HG03432 (cell line): ENCODE results near the gene CYP2A6.
"Not testable (repeated sequence)": the region's sequence is repeated elsewhere in the genome, so short reads cannot be mapped to it uniquely, and the experiment has no call there.

Experiments used
- ATAC-seq: cut with Tn5 transposase; IDR thresholded peaks from one replicate; pipeline ENCODE4 v1.9.1; 2021; ENCODE audit warnings: mild to moderate bottlenecking, moderate library complexity; ENCODE audit not compliant: unreplicated experiment

Gene CYP2A6

DNA sequence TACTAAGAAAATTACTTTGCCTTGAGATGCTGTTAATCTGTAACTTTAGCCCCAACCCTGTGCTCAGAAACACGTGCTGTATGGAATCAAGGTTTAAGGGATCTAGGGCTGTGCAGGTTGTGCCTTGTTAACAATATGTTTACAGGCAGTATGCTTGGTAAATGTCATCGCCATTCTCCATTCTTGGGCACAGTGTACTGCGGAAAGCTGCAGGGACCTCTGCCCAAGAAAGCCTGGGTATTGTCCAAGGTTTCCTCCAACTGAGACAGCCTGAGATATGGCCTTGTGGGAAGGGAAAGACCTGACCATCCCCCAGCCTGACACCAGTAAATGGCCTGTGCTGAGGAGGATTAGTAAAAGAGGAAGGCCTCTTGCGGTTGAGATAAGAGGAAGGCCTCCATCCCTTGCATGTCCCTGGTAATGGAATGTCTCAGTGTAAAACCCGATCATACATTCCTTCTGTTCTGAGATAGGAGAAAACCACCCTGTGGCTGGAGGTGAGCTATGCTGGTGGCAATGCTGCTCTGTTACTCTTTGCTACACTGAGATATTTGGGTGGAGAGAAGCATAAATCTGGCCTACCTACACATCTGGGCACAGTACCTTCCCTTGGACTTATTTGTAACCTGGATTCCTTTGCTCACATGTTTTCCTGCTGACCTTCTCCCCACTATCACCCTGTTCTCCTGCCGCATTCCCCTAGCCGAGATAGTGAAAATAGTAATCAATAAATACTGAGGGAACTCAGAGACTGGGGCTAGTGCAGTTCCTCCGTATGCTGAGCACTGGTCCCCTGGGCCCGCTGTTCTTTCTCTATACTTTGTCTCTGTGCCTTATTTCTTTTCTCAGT lies 27.3 kb downstream of the CYP2A6 start:
- ATAC-seq = not testable (repeated sequence)

DNA sequence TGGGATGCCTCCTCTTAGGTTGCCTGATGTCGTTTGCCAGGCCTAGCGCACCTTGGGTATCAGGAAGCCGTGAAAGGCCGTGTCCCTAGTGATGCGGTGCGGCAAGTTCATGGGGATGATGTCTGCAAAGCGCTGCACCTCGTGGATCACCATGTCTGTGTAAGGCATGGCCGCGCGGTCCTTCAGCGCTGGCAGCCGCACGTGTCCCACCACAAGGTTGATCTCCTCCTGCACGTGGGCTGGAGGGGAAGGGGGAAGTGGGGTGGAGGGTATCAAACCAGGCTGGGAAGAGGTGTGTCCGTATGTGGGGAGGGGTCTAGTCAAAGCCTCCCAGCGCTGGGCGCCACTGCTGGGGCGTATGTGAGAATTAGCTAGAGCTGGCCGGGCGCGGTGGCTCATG lies 28.1 kb downstream of the CYP2A6 start:
- no peak for ATAC-seq

DNA sequence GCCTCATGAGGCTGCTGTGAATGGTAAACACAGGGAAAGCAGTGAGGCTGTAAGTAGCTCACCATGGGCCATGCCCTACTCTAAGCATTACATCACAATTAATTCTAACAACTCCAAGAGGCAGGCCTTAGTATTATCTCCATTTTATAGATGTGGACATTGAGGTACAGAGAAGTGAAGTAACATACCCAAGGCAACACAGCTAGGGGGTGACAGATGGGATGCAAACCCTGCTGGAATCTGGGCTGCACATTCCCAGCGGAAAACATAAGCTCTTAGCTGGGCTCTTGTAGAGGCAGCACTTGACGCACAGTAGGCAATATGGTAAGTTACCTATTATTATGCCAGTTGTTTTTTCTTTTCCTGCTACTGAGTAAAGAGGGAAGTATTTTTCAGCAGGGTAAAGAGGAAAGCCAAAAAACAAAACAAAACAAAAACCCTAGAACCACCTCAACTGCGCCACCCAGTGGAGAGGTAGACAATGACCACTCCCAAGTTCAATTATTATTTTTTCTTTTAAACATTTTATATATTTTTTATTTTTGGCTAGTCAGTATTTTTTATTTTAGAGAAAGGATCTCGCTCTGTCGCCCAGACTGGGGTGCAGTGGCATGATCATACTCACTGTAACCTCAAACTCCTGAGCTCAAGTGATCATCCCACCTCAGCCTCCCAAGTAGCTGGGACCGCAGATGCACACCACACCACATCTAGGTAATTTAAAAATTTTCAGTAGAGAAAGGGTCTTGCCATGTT lies 30.6 kb downstream of the CYP2A6 start:
- ATAC-seq = not testable (repeated sequence)

DNA sequence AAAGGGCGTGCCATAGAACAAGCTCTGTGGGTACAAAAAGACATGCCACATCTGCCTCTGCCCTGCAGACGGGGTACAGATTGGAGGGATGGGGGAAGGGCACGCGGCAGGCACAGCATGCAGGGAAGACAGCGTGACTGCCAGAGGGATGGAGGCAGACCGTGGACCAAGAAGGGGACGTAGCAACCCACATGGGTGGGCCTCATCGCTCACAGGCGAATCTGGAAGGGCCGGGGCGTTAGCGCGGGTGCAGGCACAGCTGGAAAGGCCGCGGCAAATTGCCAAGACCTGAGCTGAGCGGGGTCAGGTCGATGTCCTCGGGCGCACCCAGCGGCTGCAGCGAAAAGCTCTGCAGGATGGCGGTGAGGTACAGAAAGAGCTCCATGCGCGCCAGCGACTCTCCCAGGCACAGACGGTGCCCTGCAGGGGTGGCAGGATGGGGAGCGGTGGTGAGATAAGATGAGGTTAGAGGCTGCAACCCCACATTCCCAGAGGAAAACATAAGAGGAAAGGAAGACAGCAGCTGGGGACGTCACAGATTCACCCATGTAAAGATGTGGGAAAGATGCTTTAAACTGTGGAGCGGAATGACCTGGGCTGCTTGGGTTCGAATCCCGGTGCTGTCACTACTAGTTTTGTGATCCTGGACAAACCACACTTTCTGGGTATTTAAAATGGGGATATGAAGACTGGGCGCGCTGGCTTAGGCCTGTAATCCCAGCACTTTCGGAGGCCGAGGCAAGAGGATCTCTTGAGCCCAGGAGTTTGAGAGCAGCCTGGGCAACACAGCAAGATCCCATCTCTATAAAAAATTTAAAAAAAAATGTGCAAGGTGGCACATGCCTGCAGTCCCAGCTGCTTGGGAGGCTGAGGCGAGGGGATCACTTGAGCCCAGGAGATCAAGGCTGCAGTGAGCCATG lies 31.5 kb downstream of the CYP2A6 start:
- not testable (repeated sequence) for ATAC-seq

GRCh38 chr19:40815223-40815622 lies 35.0 kb downstream of the CYP2A6 start:
- ATAC-seq = no peak

- no peak for ATAC-seq
Measured at GRCh38 chr19:40813182-40813581, 37.1 kb downstream of the CYP2A6 start.

DNA sequence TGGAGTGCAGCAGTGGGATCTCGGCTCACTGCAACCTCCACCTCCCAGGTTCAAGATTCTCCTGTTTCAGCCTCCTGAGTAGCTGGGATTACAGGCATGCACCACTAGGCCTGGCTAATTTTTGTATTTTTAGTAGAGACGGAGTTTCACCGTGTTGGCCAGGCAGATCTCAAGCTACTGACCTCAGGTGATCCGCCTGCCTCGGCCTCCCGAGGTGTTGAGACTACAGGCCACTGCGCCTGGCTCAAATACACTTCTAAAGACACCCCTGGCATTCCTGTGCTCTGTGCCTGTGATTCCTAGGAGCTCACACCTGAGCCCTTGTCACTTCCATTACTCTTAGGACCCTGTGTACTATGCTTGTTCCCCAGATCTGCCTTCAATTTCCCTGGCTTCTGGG lies 37.7 kb downstream of the CYP2A6 start:
- ATAC-seq = not testable (repeated sequence)

DNA sequence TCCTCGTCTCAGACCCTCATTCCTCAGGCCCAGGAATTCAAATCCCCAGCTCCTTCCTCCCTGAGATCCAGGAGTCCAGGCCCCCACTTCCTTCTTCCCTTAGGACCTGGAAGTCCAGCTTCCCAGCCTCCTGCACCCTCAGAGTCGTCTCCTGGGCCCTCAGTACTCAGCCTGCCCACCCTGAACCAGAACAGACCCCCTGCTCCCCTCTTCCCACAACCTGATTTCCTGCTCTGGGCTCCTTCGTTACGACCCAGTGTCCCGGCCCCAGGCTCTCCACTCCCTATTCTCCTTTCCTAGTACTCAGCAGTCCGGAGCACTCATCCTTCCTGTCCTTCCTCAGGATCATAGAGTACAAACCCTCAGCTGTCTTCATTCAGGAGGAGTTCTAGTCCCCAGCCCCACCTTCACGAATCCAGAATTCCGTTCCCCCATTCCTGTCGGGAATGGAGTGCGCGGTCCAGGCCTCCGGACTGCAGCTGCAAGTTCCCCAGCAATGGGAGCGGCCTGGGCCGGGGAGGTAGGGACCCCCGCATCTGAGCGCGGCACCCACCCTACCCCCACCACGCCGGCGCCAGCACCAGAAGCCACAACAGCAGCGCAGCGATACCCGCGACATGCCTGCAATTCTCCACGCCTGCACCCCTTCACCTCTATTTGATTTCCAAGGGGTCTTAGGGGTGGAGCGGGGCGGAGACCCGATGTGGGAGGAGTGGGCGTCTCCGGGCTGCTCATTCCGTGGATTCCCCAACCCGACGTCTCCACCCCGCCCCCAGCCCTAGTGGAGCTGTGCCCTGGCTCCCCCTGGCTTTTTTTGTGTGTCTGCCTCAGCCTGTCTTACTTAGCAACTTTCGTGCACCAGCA lies 38.5 kb downstream of the CYP2A6 start:
- no peak for ATAC-seq

- ATAC-seq = peak; percentile 73
Measured at GRCh38 chr19:40810649-40811408, 39.4 kb downstream of the CYP2A6 start.

- no peak for ATAC-seq
Measured at GRCh38 chr19:40810160-40810559, 40.1 kb downstream of the CYP2A6 start.

DNA sequence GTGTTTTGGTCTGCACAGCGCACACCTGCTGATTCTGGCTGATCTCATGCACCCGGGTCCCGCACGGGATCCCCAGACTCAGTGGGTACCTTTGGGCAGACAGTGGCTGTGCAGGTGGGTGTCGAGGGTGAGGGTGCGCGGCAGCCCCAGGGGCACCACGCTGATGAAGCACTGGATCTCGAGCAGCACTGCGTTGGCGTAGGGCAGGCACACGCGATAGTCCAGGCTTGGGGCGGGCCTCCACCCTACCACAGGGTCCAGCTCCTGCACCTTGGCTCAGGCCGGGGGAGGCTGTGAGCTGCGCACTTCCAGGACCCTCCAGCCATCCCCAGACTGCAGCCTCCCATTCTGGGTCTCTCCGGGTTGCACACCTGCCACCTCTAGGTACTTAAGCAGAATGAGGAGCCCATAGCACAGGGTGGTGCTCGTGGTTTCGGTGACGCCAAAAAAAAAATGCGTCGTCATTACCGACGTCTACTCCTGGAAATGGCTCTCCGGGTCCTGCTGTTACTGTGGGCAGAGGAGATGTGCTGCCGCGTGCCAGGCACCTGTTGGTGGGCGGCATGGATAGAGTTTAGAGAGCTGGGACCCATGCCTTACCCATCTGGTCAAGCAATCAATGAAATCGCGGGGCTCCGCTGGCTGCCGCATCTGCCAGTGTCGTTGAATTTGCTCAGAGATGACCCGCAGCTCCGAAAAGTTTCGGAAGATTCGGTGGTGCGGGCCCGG lies 40.7 kb downstream of the CYP2A6 start:
- ATAC-seq = no peak

- ATAC-seq = no peak
Measured at GRCh38 chr19:40808497-40808896, 41.8 kb downstream of the CYP2A6 start.

DNA sequence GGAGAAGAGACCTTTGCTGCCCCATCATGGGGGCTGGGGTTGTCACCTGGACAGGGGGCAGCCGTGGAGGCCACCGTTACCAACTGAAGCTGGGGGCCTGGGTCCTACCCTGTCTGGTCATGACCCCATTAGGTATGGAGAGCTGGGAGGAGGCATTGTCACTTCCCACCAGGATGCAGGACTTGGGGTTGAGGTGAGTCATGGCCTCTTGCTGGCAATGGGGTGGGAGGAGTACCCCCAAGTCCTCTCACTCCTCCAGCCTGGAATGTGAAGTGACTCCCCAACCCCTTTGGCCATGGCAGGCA lies 42.3 kb downstream of the CYP2A6 start:
- ATAC-seq = no peak

GRCh38 chr19:40807147-40808020 lies 42.9 kb downstream of the CYP2A6 start:
- no peak for ATAC-seq

GRCh38 chr19:40806423-40807146 lies 43.7 kb downstream of the CYP2A6 start:
- ATAC-seq = no peak

DNA sequence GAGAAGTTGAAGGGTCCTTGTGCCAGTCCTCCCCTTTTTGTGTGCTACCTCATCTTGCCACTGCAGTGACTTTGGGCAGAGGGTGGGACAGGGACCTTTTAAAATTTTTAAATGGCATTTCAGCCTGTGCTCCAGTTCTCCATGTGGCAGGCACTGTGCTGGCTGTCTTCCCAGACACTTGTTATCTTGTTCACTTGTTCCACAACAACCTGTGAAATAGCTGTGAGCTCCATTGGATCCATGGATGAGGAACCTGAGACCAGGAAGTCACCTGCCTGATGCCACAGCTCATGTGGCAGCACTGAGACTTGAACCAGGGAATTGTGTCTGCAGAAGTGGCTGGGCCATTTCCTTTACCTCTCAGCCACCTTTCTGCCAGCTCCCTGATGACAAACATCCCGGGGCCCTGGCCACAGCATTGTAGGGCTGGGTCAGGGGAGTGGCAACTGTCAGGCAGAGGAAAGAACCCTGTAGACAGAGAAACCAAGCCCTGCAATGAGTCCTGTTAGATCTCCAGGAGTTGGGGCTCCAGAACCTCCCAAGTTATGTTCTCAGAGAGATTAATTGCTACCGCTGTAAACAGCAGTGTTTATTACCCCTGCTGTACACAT lies 44.9 kb downstream of the CYP2A6 start:
- no peak for ATAC-seq

- no peak for ATAC-seq
Measured at GRCh38 chr19:40804783-40805242, 45.4 kb downstream of the CYP2A6 start.
